Measurements from ENCODE around the gene SCARB2. TPM values are rescaled to one million over a fixed set of nuclear protein-coding genes. Genes with fewer than 3 reads are reported as not detected.

Gene SCARB2
- total and polyA plus RNA-seq, 2 experiments from 2014 or later: 158 to 175 TPM

DNA sequence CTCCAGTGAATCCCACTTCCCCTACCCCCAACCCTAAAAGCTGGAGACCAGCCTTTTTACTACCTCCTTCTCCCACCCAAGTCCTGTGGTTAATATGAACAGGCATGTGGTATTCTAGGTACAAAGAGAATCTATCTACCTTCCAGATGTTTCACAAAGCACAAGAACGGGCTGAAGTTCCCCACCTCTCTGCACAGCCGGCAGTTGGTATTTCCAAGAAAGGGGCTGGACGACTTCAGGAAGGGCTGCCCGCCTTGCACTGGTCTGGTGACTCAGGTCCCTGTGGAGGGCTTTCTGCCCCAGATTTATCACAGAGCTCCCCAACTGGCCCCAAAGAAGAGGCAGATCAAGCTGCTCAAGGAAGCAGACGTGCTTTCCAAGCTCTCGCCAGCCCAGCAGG lies 42.4 kb upstream of the SCARB2 start:
- H3K9ac ChIP-seq: no peak overlapping the region
- no peaks in the 10 kb centered on the region for H3F3A ChIP-seq (ENCODE audit: insufficient read depth)
- H3K4me2 ChIP-seq (ENCODE audit: unreplicated experiment): no peak overlapping the region
- H4K20me1 ChIP-seq (ENCODE audit: insufficient read depth): no peaks in the 10 kb centered on the region
- no peak overlapping the region for H3K4me3 ChIP-seq
- H3K36me3 ChIP-seq (ENCODE audit: low read depth): no peaks in the 10 kb centered on the region
- DNase-seq: no peak
- 0 out of 2 replicates have a peak, but pooled peaks cover 4% of the 10 kb centered on the region for H3K4me1 ChIP-seq (ENCODE audit: insufficient read depth)
- in situ Hi-C loops (cut with MboI): no loop called here
- H3K79me2 ChIP-seq (ENCODE audit: insufficient read depth): no peaks in the 10 kb centered on the region
- TF ChIP-seq EZH2phosphoT487 (IDR thresholded peaks at IDR 0.05; ENCODE audit: insufficient read depth, low read depth) (no peak), EZH2 (IDR thresholded peaks at IDR 0.05; ENCODE audit: insufficient read depth, poor library complexity, severe bottlenecking) (no peak)
- WGBS, 2 experiments (ENCODE audit: low coverage in 1 of 2, low lambda C conversion rate in 2 of 2, missing lambda C conversion rate in 2 of 2): 44 to 48% methylated on average over 6 of the region's 6 CpGs
- H3K9me3 ChIP-seq (ENCODE audit: low read depth): no peaks in the 10 kb centered on the region
- no peaks in the 10 kb centered on the region for H3K9me2 ChIP-seq (ENCODE audit: insufficient read depth)
- no peak overlapping the region for H3K27ac ChIP-seq
- H2AFZ ChIP-seq: no peak overlapping the region
- H3K27me3 ChIP-seq (replicated peaks; ENCODE audit: insufficient read depth): peaks cover 50% of the 10 kb centered on the region

DNA sequence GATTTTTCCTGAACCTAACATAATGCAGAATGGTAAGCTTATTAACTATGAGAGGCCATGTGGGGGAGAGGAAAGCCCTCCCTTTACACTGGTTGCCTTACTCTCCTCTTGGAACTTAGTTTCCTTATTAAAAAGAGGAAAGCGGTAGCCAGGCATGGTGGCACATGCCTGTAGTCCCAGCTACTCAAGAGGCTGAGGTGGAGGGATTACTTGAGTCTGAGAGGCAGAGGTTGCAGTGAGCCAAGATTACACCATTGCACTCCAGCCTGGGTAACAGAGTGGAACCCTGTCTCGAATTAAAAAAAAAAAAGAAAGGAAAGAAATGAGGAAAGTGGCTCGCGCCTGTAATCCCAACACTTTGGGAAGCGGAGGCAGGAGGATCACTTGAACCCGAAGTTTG lies 39.9 kb upstream of the SCARB2 start:
- 0 out of 2 replicates have a peak, but pooled peaks cover 4% of the 10 kb centered on the region for H3K4me1 ChIP-seq (ENCODE audit: insufficient read depth)
- no peak overlapping the region for H2AFZ ChIP-seq
- H3K4me2 ChIP-seq (ENCODE audit: unreplicated experiment): no peak overlapping the region
- no peak for DNase-seq
- no peak for TF ChIP-seq EZH2phosphoT487 (IDR thresholded peaks at IDR 0.05; ENCODE audit: insufficient read depth, low read depth)
- no peak for TF ChIP-seq EZH2 (IDR thresholded peaks at IDR 0.05; ENCODE audit: insufficient read depth, poor library complexity, severe bottlenecking)
- no peaks in the 10 kb centered on the region for H3F3A ChIP-seq (ENCODE audit: insufficient read depth)
- H4K20me1 ChIP-seq (ENCODE audit: insufficient read depth): no peaks in the 10 kb centered on the region
- H3K4me3 ChIP-seq: no peak overlapping the region
- H3K79me2 ChIP-seq (ENCODE audit: insufficient read depth): no peaks in the 10 kb centered on the region
- WGBS, 2 experiments (ENCODE audit: low coverage in 1 of 2, low lambda C conversion rate in 2 of 2, missing lambda C conversion rate in 2 of 2): 59 to 67% methylated on average over 6 of the region's 6 CpGs
- H3K9me2 ChIP-seq (ENCODE audit: insufficient read depth): no peaks in the 10 kb centered on the region
- H3K27me3 ChIP-seq (replicated peaks; ENCODE audit: insufficient read depth): peaks cover 74% of the 10 kb centered on the region
- no peak overlapping the region for H3K9ac ChIP-seq
- no peaks in the 10 kb centered on the region for H3K36me3 ChIP-seq (ENCODE audit: low read depth)
- no peak overlapping the region for H3K27ac ChIP-seq
- in situ Hi-C loops (cut with MboI): no loop called here
- H3K9me3 ChIP-seq (ENCODE audit: low read depth): no peaks in the 10 kb centered on the region

DNA sequence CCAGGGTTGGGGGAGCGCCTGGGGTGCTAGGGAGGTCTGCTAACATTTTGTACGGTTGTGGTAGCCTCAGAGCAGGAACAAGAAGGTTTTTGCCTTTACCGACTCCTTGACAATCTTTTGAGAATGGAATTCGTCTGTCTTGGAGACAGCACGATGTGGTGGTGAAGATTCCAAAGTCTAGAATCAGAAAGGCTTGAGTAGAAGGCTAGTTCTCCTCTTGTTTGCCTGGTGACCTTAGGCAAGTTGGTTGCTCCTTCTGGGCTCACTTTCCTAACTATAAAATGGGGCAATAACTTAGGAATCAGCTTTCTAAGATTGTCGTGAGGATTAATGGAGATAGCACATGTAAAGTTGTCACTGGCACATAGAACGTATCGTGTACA lies 38.6 kb upstream of the SCARB2 start:
- WGBS, 2 experiments (ENCODE audit: low coverage in 1 of 2, low lambda C conversion rate in 2 of 2, missing lambda C conversion rate in 2 of 2): 50% methylated on average over 8 of the region's 8 CpGs
- Histone ChIP-seq H3K4me1 (ENCODE audit: insufficient read depth) (0 out of 2 replicates have a peak, but pooled peaks cover 4% of the 10 kb centered on the region), H3K27ac (no peak overlapping the region), H2AFZ (peak overlapping the region; percentile 65), H3K9me2 (ENCODE audit: insufficient read depth) (no peaks in the 10 kb centered on the region), H3K9ac (no peak overlapping the region), H3K4me2 (ENCODE audit: unreplicated experiment) (peak overlapping the region; percentile 75), H3K4me3 (peak overlapping the region; percentile 71), H3K9me3 (ENCODE audit: low read depth) (no peaks in the 10 kb centered on the region), H4K20me1 (ENCODE audit: insufficient read depth) (no peaks in the 10 kb centered on the region), H3K27me3 (replicated peaks; ENCODE audit: insufficient read depth) (peaks cover 83% of the 10 kb centered on the region), H3K36me3 (ENCODE audit: low read depth) (no peaks in the 10 kb centered on the region), H3K79me2 (ENCODE audit: insufficient read depth) (no peaks in the 10 kb centered on the region), H3F3A (ENCODE audit: insufficient read depth) (no peaks in the 10 kb centered on the region)
- DNase-seq: peak; percentile 9
- in situ Hi-C loops (cut with MboI): no loop called here
- TF ChIP-seq EZH2 (IDR thresholded peaks at IDR 0.05; ENCODE audit: insufficient read depth, poor library complexity, severe bottlenecking) (peak; percentile 18), EZH2phosphoT487 (IDR thresholded peaks at IDR 0.05; ENCODE audit: insufficient read depth, low read depth) (0 out of 2 replicates have a peak, but pooled peaks have one; percentile 7)

DNA sequence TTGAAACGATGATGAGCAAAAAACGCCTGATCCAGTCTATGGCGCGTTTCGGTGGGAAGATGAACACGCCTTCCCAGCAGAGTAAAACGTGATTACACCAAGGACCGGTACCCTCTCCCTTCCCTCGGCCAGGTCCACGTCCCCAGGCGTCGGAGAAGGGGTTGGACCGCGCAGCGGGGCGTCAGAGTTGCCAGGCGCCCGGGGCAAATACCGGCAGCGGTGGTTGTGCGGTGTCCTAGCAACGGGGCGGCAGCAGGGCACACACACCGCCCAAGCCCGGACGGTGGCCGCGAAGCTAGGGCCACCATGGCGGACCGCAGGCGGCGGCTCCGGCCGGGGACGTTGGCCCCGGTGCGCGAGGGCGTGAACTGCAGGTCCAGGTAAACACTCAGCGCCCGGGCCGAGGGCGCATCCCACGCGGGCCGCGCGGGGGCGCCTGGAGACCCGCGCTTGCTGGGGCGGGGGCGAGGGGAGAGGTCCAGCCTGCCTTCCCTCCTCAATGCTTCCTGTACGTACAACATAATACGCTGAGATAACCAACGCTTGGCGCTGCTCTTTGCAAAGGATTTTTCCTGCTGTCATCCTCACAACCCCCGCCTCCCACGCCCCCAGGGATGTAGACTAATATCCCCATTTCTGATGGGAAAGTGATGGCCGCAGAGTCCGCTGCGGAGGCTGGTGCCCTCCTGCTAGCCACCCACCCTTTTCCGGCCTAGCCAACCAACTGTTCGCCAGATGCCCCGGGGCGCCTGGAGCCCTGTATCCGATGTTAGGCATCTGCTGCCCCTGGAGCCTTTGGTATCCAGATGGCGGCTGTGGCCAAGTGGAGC lies 38.0 kb upstream of the SCARB2 start, which contains the start of gene FAM47E:
Gene FAM47E, plus strand, starts transcription at position 281 of the 830 bp plus-strand sequence. Its CDS starts 26 bp downstream, at position 307.
- Histone ChIP-seq H3K4me1 (ENCODE audit: insufficient read depth) (0 out of 2 replicates have a peak, but pooled peaks cover 4% of the 10 kb centered on the region), H3K4me2 (ENCODE audit: unreplicated experiment) (peak within 1 kb of the TSS; percentile 75), H3F3A (ENCODE audit: insufficient read depth) (no peaks in the 10 kb centered on the region), H3K9ac (peak within 1 kb of the TSS; percentile 45), H3K4me3 (peak within 1 kb of the TSS; percentile 71), H3K36me3 (ENCODE audit: low read depth) (no peaks in the 10 kb centered on the region), H3K79me2 (ENCODE audit: insufficient read depth) (no peaks in the 10 kb centered on the region), H3K9me3 (ENCODE audit: low read depth) (no peaks in the 10 kb centered on the region), H3K27ac (no peak within 1 kb of the TSS), H3K9me2 (ENCODE audit: insufficient read depth) (no peaks in the 10 kb centered on the region), H3K27me3 (replicated peaks; ENCODE audit: insufficient read depth) (peaks cover 89% of the 10 kb centered on the region), H2AFZ (peak within 1 kb of the TSS; percentile 65), H4K20me1 (ENCODE audit: insufficient read depth) (no peaks in the 10 kb centered on the region)
- in situ Hi-C loops (cut with MboI): no loop called here
- 1 to 5% methylated on average over 47 to 51 of the region's 68 CpGs for WGBS, 2 experiments (ENCODE audit: low coverage in 1 of 2, low lambda C conversion rate in 2 of 2, missing lambda C conversion rate in 2 of 2)
- DNase-seq: peak; percentile 77
- TF ChIP-seq EZH2 (IDR thresholded peaks at IDR 0.05; ENCODE audit: insufficient read depth, poor library complexity, severe bottlenecking) (peak; percentile 42), EZH2phosphoT487 (IDR thresholded peaks at IDR 0.05; ENCODE audit: insufficient read depth, low read depth) (0 out of 2 replicates have a peak, but pooled peaks have one; percentile 18)

Data from GM23248 (cell line).